Epithelial cell of proximal tubule (primary cell): Measurements from ENCODE around the gene MYADML2. TPM values are rescaled to one million over a fixed set of nuclear protein-coding genes. Genes with fewer than 3 reads are reported as not detected.
A peak's percentile ranks its signal among the peaks of the same experiment; 100 is the strongest.

Experiments
- DNase-seq: peaks from one replicate; pipeline ENCODE4 v3.0.0-alpha.2; 2011; ENCODE audit warnings: low read depth
- H3K4me3 ChIP-seq: 2 replicates; pipeline ENCODE4 v1.5.1; 2011; ENCODE audit warnings: low read depth, mild to moderate bottlenecking, low read length
- total RNA-seq: library from RNA; depleted of rRNA; stranded (reverse); fragments of >200 nt; gene quantifications from 2 replicates; pipeline ENCODE4 v1.2.3, GENCODE V29; 2015
- TF ChIP-seq, protein P1 (sequence below): conservative IDR thresholded peaks from 2 replicates; pipeline ENCODE4 v1.5.1; 2012; ENCODE audit warnings: low read depth, mild to moderate bottlenecking, low read length

The MYADML2 gene
- total RNA-seq, 1 donor from 2014 or later = not detected

DNA sequence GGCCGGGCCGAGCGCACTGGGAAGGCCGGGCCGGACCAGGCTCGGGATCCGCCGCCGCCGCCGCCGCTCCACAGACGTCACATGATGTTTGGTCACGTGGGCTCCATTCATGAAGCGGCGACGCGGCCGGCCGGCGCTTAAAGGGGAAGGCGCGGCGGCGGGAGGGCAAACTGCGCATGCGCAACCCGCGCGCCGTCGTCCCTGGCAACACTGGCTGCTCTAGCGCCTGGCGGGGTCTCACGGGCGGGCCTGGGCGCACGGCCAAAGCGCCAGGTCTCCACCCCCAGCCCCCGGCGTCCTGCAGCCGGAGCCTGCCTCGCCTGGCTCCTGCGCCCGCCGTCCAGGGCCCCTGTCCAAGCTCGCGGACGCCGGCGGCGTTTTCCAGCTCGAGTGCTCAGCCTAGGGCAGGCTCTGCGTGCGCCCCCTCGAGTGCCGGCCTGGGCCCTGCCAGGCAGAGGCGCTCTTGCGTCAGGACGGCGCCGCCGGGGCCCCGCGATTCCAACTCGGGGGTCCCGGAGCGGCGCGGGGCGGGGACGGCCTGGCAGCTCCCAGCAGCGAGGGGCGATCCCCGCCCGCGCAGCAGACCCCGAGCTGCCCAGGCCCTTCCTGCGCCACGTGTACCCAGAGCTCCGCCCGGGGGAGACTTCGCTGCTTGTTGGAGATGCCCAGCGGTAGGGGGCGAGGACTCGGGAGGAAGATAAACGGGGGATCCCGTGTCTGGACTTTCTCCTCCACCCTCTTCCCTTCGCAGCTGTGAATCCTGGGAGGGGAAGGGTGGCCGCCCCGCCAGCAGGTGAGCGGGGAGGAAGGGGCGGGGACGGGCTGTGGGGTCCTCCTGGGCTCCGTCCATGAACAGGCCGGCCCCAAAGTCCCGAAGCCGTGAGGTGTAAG is 19.1 kb downstream of the MYADML2 start, which contains the start of gene MAFG:
Gene MAFG (minus strand): TSS at position 83 of the 891 bp plus-strand sequence. CDS start 4,550 bp downstream, outside the sequence.
- no peak for DNase-seq
- TF ChIP-seq, protein P1, sequence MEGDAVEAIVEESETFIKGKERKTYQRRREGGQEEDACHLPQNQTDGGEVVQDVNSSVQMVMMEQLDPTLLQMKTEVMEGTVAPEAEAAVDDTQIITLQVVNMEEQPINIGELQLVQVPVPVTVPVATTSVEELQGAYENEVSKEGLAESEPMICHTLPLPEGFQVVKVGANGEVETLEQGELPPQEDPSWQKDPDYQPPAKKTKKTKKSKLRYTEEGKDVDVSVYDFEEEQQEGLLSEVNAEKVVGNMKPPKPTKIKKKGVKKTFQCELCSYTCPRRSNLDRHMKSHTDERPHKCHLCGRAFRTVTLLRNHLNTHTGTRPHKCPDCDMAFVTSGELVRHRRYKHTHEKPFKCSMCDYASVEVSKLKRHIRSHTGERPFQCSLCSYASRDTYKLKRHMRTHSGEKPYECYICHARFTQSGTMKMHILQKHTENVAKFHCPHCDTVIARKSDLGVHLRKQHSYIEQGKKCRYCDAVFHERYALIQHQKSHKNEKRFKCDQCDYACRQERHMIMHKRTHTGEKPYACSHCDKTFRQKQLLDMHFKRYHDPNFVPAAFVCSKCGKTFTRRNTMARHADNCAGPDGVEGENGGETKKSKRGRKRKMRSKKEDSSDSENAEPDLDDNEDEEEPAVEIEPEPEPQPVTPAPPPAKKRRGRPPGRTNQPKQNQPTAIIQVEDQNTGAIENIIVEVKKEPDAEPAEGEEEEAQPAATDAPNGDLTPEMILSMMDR = peak; percentile 29
- H3K4me3 ChIP-seq = peak within 1 kb of the TSS; percentile 71

DNA sequence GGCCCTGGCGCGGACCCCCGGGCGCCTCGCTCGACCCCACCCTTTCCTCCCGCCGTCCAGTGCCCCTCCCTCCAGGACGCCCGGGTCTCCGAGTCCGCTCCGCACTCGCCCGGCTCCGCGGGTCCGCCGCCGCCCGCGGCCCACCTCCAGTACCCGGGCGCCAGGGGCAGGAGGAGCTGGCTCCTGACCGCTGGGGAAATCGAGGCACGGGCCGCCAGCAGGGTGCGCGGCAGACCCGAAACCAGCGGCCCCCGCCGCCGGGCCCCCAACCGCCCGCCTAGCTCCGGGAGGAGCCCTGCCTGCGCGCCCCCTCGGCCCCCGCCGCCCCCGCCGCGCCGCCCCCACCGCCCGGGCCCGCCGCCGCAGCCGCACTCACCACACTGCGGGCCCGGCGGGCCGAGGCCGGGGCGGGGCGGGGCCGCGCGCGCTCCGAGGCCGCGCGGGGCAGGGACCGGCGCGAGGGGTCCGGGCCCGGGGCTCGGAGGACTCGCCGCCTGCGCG is 19.8 kb downstream of the MYADML2 start:
- TF ChIP-seq, protein P1 = no peak
- peak overlapping the region; percentile 71 for H3K4me3 ChIP-seq
- DNase-seq = no peak

DNA sequence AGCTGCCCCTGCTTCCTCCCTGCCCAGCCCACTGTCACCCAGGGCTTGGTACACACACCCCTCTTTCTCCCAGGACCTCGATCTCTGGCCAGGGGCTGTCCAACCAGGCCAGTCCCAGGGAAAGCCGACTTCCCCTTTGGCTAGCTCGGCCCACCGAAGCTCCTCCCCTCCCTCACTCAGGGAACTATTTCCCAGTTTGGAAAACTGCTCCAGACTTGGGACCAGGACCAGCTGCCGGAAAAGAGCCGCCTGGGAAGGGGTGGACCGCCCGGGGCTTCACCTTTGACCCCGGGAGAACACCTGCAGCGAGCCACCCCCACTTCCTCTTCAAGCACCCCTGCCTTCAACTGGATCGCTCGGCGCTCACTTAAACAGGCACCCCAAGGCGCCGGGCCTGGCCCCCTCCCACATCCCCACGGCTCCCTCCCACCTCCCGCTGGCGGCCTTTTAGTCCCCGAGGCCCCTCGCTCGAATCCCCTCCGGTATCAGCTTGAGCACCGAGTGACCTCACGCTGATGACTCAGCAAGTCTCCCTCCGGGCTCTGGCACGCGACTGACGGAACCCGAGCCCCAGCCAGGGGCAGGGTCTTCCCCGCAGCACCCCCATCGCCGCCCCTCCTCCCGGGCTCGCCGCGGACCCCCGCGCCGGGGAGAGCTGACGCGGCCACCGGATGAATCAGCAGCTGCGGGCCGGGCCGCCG is 20.4 kb downstream of the MYADML2 start:
- TF ChIP-seq, protein P1 = no peak
- DNase-seq = no peak
- H3K4me3 ChIP-seq = peak overlapping the region; percentile 71

DNA sequence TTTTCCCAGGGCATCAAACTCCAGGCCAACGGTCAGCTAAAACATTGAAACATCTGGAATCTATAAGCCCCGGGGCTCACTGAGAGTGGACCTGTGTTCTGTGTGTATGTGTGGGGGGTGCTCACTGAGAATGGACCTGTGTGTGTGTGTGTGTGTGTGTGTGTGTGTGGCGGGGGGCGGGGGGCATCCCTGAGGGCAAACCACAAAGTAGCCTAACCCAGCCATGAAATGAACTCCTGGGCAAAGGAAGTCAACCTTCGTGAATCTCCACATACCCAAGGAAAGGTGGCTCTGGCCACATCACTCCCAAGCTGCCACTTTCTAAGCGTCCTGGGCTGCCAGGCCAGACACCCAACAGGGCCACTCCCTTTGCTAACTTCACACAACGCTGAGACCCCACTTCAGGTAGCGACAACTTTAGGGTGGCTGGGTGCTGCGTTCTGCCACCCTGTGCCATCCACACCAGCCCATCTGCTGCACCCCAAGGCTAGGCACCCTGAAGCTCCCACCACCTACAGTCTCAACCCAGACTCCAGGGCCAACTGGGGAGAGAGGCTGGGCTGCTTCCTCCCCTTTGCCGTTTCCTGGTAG is 21.1 kb downstream of the MYADML2 start:
- H3K4me3 ChIP-seq = peak overlapping the region; percentile 71
- no peak for DNase-seq
- TF ChIP-seq, protein P1 = no peak

DNA sequence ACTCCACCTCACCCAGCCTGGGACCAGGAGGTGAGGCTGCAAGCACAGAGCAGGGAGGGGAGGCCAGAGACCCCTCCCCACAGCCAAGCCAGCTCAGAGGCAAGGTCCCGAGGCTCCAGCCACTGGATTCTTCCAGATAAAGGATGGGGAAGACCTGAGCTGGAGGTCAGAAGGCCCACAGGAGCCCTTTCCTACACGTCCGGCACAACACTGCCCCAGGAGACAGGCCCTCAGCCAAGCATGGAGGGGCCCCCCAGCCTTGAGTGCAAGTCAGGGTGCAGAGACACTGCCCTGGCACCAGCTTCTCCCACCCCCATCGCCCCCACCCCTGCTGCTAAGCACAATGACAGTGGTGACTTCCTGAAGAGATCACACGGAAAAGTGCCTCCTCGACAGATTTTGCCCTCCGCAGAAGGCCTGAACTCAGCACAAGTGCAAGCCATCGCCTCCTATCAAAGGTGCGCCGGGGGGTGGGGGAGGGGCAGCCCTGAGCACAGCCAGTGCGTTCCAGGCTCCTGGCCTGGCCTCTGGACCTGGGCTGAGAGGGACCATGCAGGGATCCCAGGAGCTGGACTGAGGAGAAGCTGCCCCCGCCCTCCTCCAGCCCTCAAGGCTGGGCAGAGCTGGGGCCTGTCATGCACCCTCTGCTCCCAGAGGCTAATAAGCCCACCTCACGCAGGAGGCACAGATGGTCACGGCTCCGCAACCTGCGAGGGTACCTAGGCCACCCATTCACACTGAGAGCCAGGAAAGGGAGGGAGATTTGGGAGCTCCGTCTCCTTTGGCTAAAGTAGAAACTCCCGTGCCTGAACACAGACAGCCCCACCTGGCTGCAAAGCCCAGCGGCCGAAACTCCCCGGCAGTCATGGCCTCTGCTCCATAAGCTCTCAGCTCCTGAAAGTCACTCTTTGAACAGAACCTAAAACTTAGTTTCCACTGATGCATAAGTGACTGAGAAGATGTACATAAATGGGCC is 22.2 kb downstream of the MYADML2 start:
- DNase-seq = no peak
- peak overlapping the region; percentile 19 for H3K4me3 ChIP-seq
- TF ChIP-seq, protein P1 = no peak
